Fibroblast of skin of scalp (primary cell): Measurements from ENCODE around the gene SRCAP.

ENCODE experiments used
- DNase-seq: peaks from one replicate; pipeline ENCODE4 v3.0.0-alpha.2; 2013

SRCAP gene

DNA sequence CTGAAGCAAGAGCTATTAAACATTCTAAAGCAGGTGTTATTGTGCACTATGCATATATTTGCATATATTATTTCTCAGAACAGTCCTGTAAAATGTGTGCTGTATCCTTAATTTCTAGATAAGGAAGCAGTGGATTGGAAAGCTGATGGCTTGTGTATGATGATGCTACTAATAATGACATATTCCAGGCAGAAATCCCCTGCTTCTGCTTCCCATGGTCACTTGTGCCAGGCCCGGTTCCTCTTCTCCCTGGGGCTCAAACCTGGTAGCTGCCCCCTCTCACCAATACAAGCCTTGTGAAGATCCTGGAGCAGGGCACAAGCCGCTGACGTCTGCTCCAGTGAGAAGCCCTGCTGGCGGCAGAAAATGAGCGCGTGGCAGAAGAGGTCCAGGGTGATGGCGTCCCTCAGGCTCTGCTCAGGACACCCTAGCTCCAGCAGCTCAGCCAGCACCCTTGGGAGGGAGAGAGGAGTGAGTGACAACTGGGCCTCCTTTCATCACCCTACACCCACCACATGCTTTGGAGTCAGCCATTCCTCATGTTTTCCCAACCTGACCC is 61.1 kb downstream of the SRCAP start:
- no peak for DNase-seq

GRCh38 chr16:30760577-30761426 is 61.8 kb downstream of the SRCAP start:
- no peak for DNase-seq

GRCh38 chr16:30761427-30761927 is 62.5 kb downstream of the SRCAP start:
- no peak for DNase-seq

- peak; percentile 98 for DNase-seq
Measured at GRCh38 chr16:30761928-30762902, 63.2 kb downstream of the SRCAP start, which contains the start of the genes CFAP119 and RNF40. CFAP119 (minus strand) TSS chr16:30762062; CDS start chr16:30761748, 314 bp downstream. RNF40 (plus strand) TSS chr16:30762322; CDS start chr16:30762546, 224 bp downstream.

DNA sequence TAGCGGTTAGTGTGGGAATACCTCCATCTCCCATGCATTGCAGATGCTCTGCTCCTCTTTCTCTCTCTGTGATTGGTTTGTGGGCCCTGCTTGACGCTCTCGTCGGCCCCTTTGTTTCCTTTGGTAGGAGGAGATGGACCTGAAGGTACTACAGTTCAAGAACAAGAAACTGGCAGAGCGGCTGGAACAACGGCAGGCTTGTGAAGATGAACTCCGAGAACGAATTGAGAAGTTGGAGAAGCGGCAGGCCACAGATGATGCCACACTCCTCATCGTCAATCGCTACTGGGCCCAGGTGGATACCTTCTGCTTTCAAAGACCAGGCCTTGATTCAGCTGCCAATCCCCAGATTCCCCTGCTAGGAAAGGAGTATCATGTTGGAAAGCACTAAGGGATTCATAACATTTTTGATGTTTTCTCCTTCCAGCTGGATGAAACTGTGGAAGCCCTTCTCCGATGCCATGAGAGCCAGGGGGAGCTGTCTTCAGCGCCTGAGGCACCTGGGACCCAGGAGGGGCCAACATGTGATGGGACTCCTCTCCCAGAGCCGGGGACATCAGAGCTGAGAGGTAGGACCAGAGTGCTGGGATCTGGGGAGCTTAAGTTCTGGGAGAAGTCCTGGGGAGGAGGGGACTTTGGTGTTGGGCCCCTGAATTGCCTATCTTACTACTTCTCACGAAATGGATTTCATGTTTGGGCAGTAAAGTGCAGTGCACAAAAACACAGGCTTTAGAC is 64.2 kb downstream of the SRCAP start:
- DNase-seq, result no peak

DNA sequence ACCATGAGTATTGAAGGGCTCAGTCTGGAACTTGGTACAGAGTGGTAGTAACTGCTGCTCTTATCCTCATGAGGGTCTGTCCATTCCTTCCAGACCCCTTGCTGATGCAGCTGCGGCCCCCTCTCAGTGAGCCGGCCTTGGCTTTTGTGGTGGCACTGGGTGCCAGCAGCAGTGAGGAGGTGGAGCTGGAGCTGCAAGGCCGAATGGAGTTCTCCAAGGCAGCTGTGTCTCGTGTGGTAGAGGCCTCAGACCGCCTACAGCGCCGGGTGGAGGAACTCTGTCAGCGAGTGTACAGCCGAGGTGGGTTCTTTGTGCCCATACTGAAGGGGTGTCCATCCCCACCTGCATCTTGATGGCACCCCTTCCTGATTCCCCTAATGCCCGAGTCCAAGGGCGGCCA is 65.1 kb downstream of the SRCAP start:
- DNase-seq, result no peak

- DNase-seq, result no peak
Measured at GRCh38 chr16:30764816-30765465, 66.0 kb downstream of the SRCAP start.

- DNase-seq, result no peak
Measured at GRCh38 chr16:30766206-30766932, 67.4 kb downstream of the SRCAP start.

DNA sequence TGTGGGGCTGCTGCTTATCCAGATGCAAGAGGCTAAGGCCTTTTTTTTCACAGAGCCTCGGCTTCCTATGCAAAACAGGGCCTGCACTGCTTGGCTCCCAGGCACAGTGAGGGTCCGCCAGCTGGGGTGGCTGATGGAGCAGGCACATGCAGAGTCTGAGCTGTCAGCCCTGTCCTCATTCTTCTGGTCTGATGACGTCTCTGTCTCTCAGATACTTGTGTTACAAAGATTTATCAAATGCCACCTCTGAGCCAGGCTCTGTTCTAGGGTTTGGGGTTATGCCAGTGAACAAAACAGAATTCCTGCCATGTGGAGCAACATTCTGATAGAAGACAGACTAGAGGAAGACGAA is 67.9 kb downstream of the SRCAP start:
- no peak for DNase-seq

- DNase-seq, result no peak
Measured at GRCh38 chr16:30767767-30768465, 68.9 kb downstream of the SRCAP start.

GRCh38 chr16:30768583-30769181 is 69.7 kb downstream of the SRCAP start:
- no peak for DNase-seq

DNA sequence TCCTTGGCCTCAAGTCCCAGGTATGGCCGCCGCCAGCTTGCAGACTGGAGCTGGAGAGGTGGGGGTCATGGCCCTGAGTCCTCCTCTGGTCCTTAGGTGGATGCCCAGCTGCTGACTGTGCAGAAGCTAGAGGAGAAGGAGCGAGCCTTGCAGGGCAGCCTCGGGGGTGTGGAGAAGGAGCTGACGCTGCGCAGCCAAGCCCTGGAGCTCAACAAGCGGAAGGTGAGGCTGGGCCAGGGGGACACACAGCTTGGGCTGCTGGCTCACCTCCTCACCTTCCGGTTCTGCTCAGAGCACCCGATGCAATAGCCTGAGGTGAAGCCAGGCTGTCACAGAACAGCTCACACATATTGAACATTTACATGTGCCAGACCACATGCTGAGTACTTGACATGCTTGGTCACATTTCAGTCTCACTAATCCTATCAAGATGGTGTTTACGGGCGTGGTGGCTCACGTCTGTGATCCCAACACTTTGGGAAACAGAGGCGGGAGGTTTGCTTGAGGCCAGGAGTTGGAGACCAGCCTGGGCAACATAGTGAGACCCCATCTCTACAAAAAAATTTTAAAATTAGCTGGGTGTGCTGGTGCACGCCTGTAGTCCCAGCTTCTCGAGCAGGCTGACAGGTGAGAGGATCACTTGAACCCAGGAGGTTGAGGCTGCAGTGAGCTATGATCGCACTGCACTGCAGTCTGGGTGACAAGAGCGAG is 70.6 kb downstream of the SRCAP start:
- no peak for DNase-seq

- no peak for DNase-seq
Measured at GRCh38 chr16:30771726-30772125, 72.8 kb downstream of the SRCAP start.

DNA sequence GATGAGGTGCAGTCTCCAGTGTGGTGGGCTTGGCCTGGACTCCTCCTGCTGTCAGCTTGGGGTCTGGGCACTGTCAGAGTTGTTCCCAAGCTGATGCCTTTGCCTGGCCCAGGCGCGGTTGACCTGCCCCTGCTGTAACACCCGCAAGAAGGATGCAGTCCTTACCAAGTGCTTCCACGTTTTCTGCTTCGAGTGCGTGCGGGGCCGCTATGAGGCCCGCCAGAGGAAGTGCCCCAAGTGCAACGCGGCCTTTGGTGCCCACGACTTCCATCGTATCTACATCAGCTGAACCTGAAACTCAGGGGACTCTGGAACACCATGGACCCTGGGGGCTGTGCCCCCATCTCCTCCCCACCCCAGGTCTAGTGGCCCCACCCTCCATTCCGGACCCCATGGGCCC is 74.9 kb downstream of the SRCAP start:
- no peak for DNase-seq

DNA sequence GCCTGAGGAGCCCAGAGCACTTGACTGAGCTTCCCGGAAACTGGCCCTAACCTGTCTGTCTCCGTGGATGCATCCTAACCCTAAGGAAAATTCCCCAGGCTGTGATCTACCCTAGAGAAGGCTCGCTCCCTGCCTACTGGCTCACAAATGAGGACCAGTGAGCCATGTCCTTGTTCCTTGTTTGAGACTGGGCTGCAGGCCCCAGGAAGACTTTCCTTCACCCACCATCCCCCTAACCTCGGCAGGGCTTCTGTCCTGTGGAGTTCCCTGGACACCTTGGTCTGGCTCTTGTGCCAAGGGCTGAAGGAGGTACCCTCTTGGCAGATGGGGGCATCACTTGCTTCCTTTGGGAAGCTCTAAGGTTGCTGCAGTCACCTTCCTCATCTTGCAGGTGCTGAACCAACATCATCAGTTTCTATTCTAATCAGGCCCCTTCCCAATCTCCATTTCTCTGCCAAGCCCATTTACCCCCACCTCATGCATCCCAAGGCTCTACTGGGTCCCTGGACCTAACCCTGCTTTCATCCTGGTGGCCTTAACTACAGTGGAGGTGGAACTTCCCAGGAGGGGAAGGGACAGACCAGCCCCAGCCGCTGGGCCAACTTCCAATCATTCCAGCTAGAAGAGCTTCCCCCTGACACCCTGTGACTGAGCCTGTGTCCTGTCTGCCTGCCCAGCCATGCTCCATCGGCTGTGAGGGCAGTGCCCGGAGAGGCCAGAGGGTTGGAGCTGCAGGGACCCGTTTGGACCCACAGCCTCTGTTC is 75.6 kb downstream of the SRCAP start:
- no peak for DNase-seq

DNA sequence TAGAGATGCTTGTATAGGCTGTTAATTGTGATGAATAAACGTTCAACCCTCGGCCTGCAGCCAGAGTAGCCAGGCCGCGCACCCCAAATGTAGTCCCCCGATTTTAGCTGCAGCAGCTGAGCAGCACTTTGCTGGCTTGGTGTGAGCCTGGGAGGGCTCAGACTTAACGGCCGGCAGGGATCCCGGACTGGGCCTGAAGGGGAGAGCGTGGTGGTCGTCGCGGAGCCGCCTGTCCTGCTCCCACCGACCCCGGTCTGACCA is 76.1 kb downstream of the SRCAP start:
- DNase-seq, result no peak

DNA sequence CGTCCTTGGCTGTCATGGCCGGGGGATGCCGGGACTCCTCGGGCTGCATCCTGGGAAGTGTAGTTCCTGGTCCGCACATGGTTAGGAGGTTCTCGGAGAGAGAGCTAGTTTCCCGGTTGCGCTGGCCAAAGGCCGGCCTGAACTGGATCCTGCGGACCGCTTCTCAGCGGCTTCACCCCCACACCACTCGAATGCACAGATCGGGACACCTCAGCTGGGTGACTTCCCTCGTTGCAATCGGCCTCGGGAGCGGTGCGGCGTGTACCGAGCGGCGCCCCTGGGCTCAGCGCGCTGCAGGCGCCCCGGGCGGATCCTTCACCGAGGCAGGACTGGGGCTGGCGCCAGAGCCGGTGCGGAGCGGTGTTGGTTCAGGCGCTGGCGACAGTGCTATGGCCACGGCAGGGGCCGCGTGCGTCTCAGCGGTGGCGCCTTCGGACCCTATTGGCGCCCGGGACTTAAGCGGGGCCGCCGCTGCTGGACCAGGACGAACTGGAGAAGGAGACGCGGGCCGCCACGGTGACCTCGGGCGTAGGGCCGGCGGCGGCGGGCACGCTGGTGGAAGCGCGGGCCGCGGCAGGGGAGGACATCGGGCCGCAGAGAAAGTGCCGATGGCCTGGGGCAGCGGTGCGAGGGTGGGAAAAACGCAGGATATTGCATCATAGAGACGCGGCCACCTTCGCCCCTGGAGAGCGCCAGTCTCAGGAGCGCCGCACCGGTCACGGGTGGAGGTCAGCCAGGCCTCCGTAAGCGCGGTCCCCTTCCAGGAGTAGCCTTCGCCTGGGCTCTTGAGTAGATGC is 76.6 kb downstream of the SRCAP start:
- peak; percentile 87 for DNase-seq
